ENCODE measurements around the gene LRRC32. TPM values are rescaled to one million over a fixed set of nuclear protein-coding genes. Genes with fewer than 3 reads are reported as not detected.
A peak's percentile ranks its signal among the peaks of the same experiment; 100 is the strongest.

The LRRC32 gene
- polyA plus RNA-seq (ENCODE audit: insufficient read length): 32.8 TPM

DNA sequence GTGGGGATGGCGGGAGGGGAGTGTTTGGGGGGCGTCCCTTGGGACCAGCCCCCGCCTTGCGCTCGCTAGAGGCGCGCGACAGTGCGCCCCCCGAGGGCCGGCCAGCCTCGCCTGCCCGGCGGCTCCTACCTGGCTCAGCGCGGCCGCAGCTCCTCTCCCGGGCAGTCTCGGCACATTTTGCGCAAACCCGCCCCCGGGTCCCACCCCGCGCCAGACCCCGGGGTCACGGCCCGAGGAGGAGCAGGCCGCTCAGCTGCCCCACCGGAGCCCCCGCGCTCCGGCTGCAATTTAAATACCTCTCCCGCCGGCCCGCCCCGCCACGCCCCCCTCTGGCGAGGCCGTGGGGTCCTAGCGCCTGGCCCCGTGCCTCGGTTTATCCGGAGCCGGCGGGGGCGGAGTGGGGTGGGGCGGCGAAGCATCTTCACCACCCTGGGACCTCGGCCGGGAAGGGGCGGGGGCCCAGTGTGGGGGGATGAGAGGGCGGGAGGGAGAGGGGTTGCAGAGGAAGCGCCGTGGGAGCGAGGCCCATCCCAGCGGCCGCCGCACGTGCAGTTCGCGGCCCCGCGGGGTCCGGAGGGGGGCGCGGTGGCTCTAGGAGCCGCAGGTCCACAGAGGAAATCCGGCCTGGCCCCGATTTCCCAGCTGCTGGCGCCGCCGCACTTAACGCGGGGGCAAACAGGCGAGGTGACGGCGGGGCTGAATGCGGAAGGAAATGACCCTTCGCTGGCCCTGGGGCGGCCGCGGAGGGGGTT, at the start of gene LRRC32:
LRRC32 (minus strand) TSS at position 263 of the 752 bp plus-strand sequence. CDS start 4,793 bp downstream, outside the sequence.
- no peak for DNase-seq

DNA sequence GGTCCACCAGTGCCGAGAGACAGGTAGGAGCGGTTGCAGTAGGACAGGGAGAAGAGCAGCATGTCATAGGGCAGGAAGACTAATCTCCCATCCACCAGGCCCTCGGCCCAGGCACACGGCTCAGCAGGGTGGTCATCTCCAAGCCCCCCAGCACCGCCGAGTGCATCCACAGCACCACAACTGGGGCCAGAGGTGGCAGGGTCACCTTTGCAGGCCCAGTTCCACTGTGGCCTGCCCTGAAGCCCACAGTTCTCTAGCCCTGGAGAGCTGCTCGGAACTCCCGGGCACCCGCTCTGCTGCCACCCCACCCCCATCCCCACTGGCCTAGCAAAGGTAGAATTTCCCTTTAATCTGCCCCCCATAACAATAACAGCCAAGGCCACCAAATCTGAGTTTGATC, 49.1 kb upstream of the LRRC32 start:
- DNase-seq: no peak

DNA sequence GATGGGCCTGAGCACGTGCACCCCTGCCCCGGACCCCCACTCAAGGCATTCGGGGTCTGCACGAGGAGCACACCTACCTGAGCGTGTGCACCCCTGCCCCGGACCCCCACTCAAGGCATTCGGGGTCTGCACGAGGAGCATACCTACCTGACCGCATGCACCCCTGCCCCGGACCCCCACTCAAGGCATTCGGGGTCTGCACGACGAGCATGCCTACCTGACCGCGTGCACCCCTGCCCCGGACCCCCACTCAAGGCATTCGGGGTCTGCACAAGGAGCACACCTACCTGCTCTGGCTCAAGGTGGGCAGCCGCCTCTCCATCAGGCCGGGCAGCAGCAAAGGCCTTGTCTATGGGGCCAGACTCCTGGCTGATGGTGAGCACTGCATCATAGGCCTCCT, 48.7 kb upstream of the LRRC32 start:
- DNase-seq: no peak

- no peak for DNase-seq
These were observed 47.3 kb upstream of the LRRC32 start for GRCh38 chr11:76717816-76718215.

GRCh38 chr11:76717369-76717768, 46.8 kb upstream of the LRRC32 start:
- no peak for DNase-seq

DNA sequence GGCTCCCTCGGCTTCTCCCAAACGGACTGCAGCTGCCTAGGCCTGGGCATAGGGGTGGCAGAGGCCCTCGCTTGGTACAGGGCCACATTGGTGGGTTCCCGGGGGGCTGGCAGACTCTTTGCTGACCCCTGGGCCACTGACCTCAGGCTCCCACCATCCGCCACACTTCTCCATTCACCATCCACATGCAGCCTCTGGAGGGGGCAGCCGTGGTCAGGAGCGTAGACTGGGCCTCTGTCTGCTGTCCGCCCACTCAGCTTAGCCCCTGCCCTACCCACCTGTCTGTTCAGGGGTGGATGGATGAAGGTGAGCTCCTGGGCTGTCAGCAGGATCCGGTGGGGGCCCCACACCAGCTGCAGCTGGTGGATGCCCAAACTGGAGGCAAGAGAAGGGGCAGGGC, 45.7 kb upstream of the LRRC32 start:
- no peak for DNase-seq

DNA sequence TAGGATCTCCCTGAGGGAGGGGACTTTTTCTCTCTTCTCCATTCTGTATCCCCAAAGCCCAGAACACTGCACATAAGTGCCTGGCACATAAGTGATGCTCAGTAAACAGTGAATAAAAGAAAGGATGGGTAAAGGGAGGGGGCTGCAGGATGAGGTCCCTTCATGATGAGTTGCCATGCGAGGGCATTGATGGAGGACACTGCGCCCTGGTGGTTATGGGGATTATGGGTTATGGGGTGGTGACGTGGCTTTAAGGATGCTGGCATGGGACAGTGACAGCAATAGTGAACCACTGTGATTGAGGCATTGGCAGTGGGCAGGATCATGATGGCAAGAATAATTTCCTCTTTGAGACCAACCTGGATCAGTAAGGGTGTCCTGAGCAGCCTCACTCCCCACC, 43.9 kb upstream of the LRRC32 start:
- no peak for DNase-seq

DNA sequence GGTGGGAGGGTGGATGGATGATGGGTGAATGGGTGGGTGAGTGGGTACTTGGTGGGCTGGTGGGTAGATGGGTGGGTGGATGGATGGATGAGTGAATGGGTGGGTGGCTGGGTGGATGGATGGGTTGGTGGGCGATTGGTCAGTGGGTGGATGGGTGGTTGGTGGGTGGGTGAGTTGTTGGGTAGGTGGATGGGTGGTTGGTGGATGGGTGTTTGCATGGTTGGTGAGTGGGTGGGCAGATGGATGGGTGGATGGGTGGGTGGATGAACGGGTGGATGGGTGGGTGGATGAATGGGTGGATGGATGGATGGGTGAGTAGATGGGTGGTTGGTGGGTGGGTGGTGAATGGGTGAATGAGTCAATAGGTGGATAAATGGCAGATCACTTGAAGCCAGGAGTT, 43.0 kb upstream of the LRRC32 start:
- DNase-seq: no peak

DNA sequence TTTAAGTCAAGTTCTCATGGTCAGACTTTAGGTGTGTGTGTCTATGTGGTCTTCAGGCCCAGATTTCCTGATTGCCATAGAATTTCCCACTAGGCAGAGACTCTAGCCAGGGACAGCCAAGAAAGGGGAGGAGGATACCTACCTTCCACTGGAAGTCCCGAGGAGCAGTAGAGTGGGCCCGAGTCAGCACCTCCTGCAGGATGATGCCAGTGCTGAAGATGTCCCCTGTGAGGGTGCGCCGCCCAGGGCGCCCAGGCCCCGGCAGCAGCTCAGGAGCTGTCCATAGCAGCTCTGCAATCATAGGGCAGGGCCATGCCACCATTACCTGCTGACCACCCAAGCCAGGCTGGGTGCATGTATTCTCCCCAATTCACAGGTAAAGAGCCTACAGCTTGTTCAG, 41.6 kb upstream of the LRRC32 start:
- DNase-seq: no peak

DNA sequence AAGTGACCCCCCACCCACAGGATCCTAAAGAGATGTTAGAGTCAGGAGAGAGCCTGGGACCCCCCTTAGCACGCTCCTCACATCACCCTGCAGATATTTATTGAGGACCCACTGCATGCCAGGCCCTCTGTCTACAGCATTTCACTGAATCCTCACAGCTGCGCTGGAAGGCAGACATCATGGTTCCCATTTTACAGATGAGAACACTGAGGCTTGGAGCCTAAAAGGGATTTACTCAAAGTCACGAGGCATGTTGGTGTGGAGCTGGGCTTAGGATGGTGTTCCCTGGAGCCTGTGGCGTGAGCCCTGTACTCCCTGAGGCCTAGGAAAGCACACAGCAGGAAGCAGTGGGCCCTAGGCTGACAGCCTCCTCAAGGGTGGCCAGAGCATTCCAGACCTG, 39.2 kb upstream of the LRRC32 start:
- DNase-seq: no peak

- DNase-seq: no peak
These were observed 38.6 kb upstream of the LRRC32 start for GRCh38 chr11:76708972-76709660.

- DNase-seq: no peak
These were observed 36.8 kb upstream of the LRRC32 start for GRCh38 chr11:76707293-76707825.

DNA sequence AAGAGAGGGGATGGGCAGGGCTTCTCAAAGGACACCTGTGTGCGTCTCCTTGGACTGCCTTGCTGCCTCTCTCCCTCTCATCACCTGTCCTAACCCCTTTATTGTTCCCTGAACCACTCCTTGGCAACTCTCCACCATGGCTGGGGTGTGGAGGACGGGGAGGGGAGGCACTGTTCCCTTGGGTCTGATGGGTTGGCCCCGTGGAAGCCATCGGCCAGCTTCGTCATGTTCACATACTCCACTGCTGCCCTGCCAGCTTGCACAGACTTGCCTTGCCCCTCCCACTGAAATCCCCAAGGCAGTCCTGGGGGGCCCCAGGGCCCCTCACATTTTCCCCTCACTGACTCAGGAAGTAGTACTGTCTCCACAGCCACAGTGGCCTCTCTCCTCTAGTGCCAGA, 36.1 kb upstream of the LRRC32 start:
- DNase-seq: no peak

DNA sequence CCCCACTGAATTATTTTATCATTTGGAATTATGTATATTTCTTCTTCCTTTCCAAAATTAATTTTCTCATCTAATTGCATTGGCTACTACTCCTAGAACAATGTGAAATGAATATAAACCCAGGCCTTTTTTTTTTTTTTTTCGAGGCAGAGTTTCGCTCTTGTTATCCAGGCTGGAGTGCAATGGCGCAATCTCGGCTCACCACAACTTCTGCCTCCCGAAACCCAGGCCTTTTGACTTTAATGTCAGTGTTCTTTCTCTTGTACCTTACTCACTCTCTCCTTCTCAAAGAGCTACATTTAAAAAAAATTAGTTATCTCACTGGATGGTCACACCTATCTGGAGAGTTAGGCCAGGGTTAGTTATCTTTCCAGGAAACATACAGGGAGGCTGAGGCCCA, 35.3 kb upstream of the LRRC32 start:
- no peak for DNase-seq

GRCh38 chr11:76704171-76704948, 33.8 kb upstream of the LRRC32 start:
- no peak for DNase-seq

DNA sequence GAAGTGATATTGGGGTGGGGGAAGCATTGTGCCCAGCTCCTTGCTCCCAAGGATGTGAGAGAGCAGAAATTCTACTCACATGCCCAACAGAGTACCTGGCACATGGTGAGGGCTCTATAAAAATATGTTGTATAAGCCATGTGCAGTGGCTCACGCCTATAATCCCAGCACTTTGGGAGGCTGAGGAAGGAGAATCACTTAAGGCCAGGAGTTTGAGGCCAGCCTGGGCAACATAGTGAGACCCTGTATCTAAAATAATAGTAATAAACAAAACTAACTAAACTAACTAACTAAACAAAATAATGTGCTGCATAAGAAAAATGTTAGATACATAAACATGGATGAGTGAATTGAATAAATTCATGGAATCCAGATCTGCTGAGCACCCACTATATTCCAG, 33.2 kb upstream of the LRRC32 start:
- DNase-seq: no peak

DNA sequence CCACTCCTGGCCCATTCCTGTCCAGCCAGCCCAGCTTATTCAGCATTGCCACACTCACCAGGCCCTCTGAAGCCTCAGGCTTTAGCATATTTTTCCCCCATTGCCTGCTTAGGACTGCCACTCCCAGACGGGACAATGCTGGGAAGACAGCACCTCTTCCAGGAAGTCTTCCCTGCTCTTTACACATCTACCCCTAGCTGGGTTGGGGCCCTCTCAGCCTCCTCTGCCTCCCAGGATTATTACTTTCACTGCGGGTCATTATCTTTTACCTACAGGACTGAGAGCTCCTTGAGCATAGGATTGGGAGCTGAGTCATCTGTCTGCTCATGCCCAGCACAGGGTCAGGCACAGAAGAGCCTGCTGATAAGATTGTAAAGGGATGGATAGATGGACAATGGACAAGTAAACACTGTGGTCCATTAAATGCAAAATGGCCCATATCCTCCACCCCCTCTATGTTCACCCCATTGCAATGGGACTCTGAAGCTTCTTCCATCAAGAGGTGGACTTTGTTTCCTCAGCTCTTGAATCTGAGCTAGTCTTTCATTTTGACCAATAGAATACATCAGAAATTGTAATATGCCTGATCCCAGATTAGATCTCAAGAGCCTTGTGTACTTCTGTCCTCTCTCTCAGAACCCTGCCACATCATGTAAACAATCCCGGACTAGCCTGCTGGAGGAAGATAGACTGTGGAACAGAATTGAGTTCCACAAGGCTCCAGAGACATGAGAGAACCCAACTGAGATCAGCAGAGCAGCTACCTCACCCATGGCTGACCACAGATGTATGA, 32.0 kb upstream of the LRRC32 start:
- no peak for DNase-seq

DNA sequence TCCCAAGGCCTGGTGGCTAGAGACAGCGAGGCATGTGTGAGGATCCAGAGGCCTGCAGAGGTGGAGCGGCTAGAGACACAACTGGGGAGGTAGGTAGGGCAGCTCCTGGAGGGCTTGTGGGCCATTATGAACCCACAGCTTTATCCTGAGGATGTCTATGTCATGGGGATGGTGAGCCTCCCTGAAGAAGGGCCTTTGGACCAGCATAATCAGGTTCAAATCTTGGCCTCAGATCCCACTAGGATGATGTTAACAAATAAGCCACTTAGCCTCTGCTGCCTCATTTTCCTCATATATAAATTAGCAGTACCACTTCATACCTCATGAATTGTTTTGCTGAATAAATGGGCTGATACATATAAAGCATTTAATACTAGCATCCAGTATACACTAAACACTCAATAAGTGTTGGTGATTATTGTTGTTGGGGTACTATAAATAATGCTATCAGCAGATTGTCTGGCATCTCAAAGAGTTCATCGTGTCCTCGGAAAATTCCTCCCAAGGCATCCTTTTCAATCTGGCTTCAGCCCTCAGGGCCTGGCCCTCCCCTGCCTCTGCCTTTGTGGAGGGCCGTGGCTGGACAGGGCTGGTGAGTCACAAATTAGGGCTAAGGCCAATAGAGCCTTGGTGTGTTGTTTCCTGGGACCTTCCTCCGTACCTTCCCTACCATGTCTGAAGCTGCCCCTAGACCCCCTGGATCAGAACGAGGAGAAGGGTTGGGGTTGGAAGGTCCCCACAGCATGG, 30.9 kb upstream of the LRRC32 start:
- DNase-seq: no peak

GRCh38 chr11:76700177-76701100, 29.9 kb upstream of the LRRC32 start:
- DNase-seq: peak; percentile 42

- no peak for DNase-seq
These were observed 29.0 kb upstream of the LRRC32 start for GRCh38 chr11:76699451-76700091.
